A549 treated with AZD9567 at 1 μM for 4 hours (cell line): ENCODE results near the gene VIPR2. TPM values are rescaled to one million over a fixed set of nuclear protein-coding genes. Genes with fewer than 3 reads are reported as not detected.

Experiments used
- total RNA-seq: library from RNA; stranded (reverse); fragments of 200-300 nt; extraction: Qiagen RNA extraction; gene quantifications from 5 replicates; pipeline ENCODE4 v1.2.3, GENCODE V29; 2022; ENCODE audit not compliant: insufficient read depth

The VIPR2 gene
- 0.02 TPM in 1 of 5 replicates, not detected in the others for total RNA-seq

GRCh38 chr7:159144758-159145489 is at the start of gene VIPR2:
Gene VIPR2, minus strand, starts transcription at chr7:159144867. Its CDS starts 96 bp downstream, at chr7:159144771.

